SU-DHL-6 (cell line): Measurements from ENCODE around the gene SLC22A8.

Experiments
- H2AFZ ChIP-seq: fragments of 200-600 bp; sonication (generic); 2 replicates; pipeline ENCODE4 v1.6.1; 2014; ENCODE audit warnings: low read depth, mild to moderate bottlenecking, moderate library complexity, mixed read lengths, antibody characterized with exemption, low read length; ENCODE audit not compliant: severe bottlenecking
- H3F3A ChIP-seq: fragments of 200-600 bp; shearing (Covaris generic); 2 replicates; pipeline ENCODE4 v1.6.0; 2016; ENCODE audit warnings: antibody characterized with exemption, mild to moderate bottlenecking; ENCODE audit not compliant: insufficient read depth
- H3K27ac ChIP-seq: fragments of 200-600 bp; sonication (generic); 2 replicates; pipeline ENCODE4 v1.5.1; 2016; ENCODE audit warnings: low read depth, mild to moderate bottlenecking, low read length, moderate library complexity, mixed read lengths
- H3K27me3 ChIP-seq: fragments of 200-600 bp; sonication (generic), shearing (Covaris generic); 2 replicates; pipeline ENCODE4 v1.6.0; 2014; ENCODE audit warnings: mild to moderate bottlenecking, low read length
- H3K36me3 ChIP-seq: fragments of 200-600 bp; sonication (generic); 2 replicates; pipeline ENCODE4 v1.6.1; 2014; ENCODE audit warnings: mild to moderate bottlenecking, low read length, mixed read lengths
- H3K4me2 ChIP-seq: fragments of 300-600, 200-600 bp; shearing (Covaris generic), sonication (generic); 2 replicates; pipeline ENCODE4 v1.6.0; 2014; ENCODE audit warnings: low read length, low read depth, mild to moderate bottlenecking; ENCODE audit not compliant: poor library complexity, severe bottlenecking
- H3K4me3 ChIP-seq: fragments of 200-600 bp; sonication (generic); 2 replicates; pipeline ENCODE4 v1.5.1; 2014; ENCODE audit warnings: antibody characterized with exemption, low read length, mild to moderate bottlenecking, mixed read lengths; ENCODE audit not compliant: insufficient read depth, poor library complexity, severe bottlenecking
- H3K79me2 ChIP-seq: fragments of 200-600 bp; sonication (generic); 2 replicates; pipeline ENCODE4 v1.6.1; 2014; ENCODE audit warnings: mild to moderate bottlenecking, low read length, moderate library complexity; ENCODE audit not compliant: insufficient read depth
- H3K9ac ChIP-seq: fragments of 200-600 bp; sonication (generic); 2 replicates; pipeline ENCODE4 v1.7.0; 2014; ENCODE audit warnings: mild to moderate bottlenecking, low read length
- H3K9me2 ChIP-seq: fragments of 200-600 bp; sonication (generic); replicated peaks from 2 replicates; pipeline ENCODE4 v1.6.1; 2014; ENCODE audit warnings: low read length; ENCODE audit not compliant: insufficient read depth
- H3K9me3 ChIP-seq: fragments of 200-600 bp; sonication (generic); 2 replicates; pipeline ENCODE4 v1.6.1; 2014; ENCODE audit warnings: low read length, mixed read lengths; ENCODE audit not compliant: insufficient read depth
- H4K20me1 ChIP-seq: fragments of 200-600 bp; sonication (generic); 2 replicates; pipeline ENCODE4 v1.6.1; 2014; ENCODE audit warnings: low read depth, mild to moderate bottlenecking, antibody characterized with exemption, low read length, moderate library complexity, mixed read lengths
- EZH2phosphoT487 ChIP-seq: fragments of 200-600 bp; sonication (generic), shearing (Covaris generic); conservative IDR thresholded peaks from 2 replicates; pipeline ENCODE4 v1.6.1; 2018; ENCODE audit warnings: mild to moderate bottlenecking, antibody characterized with exemption, low read length, moderate library complexity, mixed read lengths
- TF ChIP-seq, protein P1 (sequence below): fragments of 200-600 bp; sonication (generic); IDR thresholded peaks from one replicate; pipeline ENCODE4 v1.5.1; 2017; ENCODE audit warnings: antibody characterized with exemption, mild to moderate bottlenecking, low read length, moderate library complexity; ENCODE audit not compliant: insufficient read depth, poor library complexity, severe bottlenecking

Gene SLC22A8

GRCh38 chr11:63010934-63011439, 4.7 kb downstream of the SLC22A8 start:
- H3K9ac ChIP-seq = no peak overlapping the region
- H3K79me2 ChIP-seq = no peaks in the 10 kb centered on the region
- no peaks in the 10 kb centered on the region for H3K9me3 ChIP-seq
- H3K4me2 ChIP-seq = no peak overlapping the region
- H3F3A ChIP-seq = no peaks in the 10 kb centered on the region
- H2AFZ ChIP-seq = no peak overlapping the region
- no peaks in the 10 kb centered on the region for H3K36me3 ChIP-seq
- H3K27ac ChIP-seq = no peak overlapping the region
- no peak overlapping the region for H3K4me3 ChIP-seq
- TF ChIP-seq, protein P1, sequence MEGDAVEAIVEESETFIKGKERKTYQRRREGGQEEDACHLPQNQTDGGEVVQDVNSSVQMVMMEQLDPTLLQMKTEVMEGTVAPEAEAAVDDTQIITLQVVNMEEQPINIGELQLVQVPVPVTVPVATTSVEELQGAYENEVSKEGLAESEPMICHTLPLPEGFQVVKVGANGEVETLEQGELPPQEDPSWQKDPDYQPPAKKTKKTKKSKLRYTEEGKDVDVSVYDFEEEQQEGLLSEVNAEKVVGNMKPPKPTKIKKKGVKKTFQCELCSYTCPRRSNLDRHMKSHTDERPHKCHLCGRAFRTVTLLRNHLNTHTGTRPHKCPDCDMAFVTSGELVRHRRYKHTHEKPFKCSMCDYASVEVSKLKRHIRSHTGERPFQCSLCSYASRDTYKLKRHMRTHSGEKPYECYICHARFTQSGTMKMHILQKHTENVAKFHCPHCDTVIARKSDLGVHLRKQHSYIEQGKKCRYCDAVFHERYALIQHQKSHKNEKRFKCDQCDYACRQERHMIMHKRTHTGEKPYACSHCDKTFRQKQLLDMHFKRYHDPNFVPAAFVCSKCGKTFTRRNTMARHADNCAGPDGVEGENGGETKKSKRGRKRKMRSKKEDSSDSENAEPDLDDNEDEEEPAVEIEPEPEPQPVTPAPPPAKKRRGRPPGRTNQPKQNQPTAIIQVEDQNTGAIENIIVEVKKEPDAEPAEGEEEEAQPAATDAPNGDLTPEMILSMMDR = no peak
- no peak for TF ChIP-seq EZH2phosphoT487
- no peaks in the 10 kb centered on the region for H4K20me1 ChIP-seq
- H3K27me3 ChIP-seq = no peaks in the 10 kb centered on the region
- no peaks in the 10 kb centered on the region for H3K9me2 ChIP-seq

- Histone ChIP-seq H3K9ac (no peak overlapping the region), H3K9me2 (no peaks in the 10 kb centered on the region), H3K27me3 (no peaks in the 10 kb centered on the region), H3K36me3 (no peaks in the 10 kb centered on the region), H3K79me2 (no peaks in the 10 kb centered on the region), H3K4me2 (no peak overlapping the region), H3K4me3 (no peak overlapping the region), H3F3A (no peaks in the 10 kb centered on the region), H4K20me1 (no peaks in the 10 kb centered on the region), H2AFZ (no peak overlapping the region), H3K9me3 (no peaks in the 10 kb centered on the region), H3K27ac (no peak overlapping the region)
- no peak for TF ChIP-seq EZH2phosphoT487
- TF ChIP-seq, protein P1 = no peak
Observed at GRCh38 chr11:63007920-63008319, 7.7 kb downstream of the SLC22A8 start.

DNA sequence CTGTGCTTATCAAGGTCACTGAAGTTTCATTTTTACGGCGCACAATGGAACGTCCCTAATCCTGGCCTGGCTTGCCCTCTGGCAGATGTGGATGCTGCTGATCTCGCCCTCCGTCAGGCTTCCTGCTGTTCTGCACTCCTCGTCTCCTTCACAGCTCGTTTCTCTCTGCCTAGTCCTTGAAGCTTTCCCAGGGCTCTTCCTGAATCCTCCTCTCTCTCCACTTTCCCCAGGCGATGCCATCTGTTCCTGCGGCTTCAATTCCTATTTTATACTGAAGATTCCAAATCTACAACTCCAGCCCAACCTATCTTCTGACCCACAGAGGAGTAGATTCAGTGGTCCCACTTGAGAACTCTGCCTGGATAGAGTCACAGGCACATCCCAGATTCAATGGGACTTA, 14.2 kb downstream of the SLC22A8 start:
- Histone ChIP-seq H3K4me2 (no peak overlapping the region), H4K20me1 (no peaks in the 10 kb centered on the region), H3K36me3 (no peaks in the 10 kb centered on the region), H3K9ac (no peak overlapping the region), H3K9me2 (no peaks in the 10 kb centered on the region), H3K79me2 (no peaks in the 10 kb centered on the region), H2AFZ (no peak overlapping the region), H3F3A (no peaks in the 10 kb centered on the region), H3K9me3 (no peaks in the 10 kb centered on the region), H3K27me3 (no peaks in the 10 kb centered on the region), H3K4me3 (no peak overlapping the region), H3K27ac (no peak overlapping the region)
- no peak for TF ChIP-seq EZH2phosphoT487
- TF ChIP-seq, protein P1 = no peak
